ENCODE data around the gene NELFB.

Gene NELFB

GRCh38 chr9:137272241-137273094 is 17.3 kb downstream of the NELFB start:
- DNase-seq (ENCODE audit: low spot score), result no peak
- in situ Hi-C loops (cut with MboI; ENCODE audit: low sequenced_read_pairs, unreplicated experiment), result no loop called here
- TF ChIP-seq, protein P1, sequence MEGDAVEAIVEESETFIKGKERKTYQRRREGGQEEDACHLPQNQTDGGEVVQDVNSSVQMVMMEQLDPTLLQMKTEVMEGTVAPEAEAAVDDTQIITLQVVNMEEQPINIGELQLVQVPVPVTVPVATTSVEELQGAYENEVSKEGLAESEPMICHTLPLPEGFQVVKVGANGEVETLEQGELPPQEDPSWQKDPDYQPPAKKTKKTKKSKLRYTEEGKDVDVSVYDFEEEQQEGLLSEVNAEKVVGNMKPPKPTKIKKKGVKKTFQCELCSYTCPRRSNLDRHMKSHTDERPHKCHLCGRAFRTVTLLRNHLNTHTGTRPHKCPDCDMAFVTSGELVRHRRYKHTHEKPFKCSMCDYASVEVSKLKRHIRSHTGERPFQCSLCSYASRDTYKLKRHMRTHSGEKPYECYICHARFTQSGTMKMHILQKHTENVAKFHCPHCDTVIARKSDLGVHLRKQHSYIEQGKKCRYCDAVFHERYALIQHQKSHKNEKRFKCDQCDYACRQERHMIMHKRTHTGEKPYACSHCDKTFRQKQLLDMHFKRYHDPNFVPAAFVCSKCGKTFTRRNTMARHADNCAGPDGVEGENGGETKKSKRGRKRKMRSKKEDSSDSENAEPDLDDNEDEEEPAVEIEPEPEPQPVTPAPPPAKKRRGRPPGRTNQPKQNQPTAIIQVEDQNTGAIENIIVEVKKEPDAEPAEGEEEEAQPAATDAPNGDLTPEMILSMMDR (IDR thresholded peaks at IDR 0.05; ENCODE audit: borderline replicate concordance, control extremely low read depth, extremely low read depth, insufficient read depth, missing control alignments), result no peak

- DNase-seq (ENCODE audit: low spot score), result no peak
- in situ Hi-C loops (cut with MboI; ENCODE audit: low sequenced_read_pairs, unreplicated experiment), result no loop called here
- TF ChIP-seq, protein P1 (IDR thresholded peaks at IDR 0.05; ENCODE audit: borderline replicate concordance, control extremely low read depth, extremely low read depth, insufficient read depth, missing control alignments), result no peak
Measured at GRCh38 chr9:137273095-137273490, 18.0 kb downstream of the NELFB start.

DNA sequence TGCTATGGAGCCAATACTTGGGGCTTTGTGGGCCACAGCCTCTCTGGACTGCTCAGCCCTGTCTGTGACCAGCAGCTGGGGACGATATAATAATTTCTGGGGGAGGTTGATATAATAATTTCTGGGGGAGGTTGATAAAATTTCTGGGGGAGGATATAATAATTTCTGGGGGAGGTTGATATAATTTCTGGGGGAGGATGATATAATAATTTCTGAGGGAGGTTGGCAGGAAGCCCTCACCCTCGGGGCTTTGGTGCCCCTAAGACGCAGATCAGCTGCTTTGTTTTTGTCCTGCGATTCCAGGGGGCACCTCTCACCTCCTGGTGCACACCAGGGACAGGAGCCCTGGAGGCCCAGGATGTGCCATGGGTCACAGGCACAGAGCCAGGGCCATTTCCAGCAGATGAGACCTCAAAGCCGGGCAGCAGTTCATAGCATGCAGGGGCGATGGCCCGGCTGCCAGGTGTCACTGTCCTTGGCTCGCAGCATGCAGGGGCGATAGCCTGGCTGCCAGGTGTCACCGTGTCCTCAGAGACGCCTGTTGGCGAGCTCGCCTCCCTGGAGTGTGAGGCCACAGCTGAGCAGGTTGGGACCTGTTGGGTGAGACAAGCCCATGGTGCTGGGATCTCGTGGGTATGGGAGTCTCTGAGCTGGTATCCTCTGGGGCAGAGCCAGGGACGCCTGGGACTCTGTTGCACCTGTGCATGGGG is 18.6 kb downstream of the NELFB start:
- in situ Hi-C loops (cut with MboI; ENCODE audit: low sequenced_read_pairs, unreplicated experiment), result no loop called here
- TF ChIP-seq, protein P1 (IDR thresholded peaks at IDR 0.05; ENCODE audit: borderline replicate concordance, control extremely low read depth, extremely low read depth, insufficient read depth, missing control alignments), result no peak
- DNase-seq (ENCODE audit: low spot score), result no peak

DNA sequence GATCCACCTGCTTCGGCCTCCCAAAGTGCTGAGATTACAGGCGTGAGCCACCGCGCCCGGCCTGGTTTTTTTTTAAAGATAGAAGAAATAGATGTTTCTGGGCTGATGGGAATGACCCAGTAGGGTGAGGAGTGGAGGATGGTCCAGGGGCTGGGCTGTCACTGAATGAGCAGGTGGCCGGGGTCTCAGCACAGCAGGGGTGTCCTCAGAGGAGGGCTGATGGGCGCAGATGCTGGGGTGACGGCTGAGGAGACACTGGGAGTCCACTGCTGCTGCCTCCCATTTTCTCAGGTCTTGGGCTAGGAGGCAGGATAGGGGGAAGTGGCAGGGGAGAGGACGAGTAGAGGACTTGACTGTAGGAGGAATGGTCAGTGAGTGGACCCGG is 20.1 kb downstream of the NELFB start:
- DNase-seq (ENCODE audit: low spot score), result no peak
- in situ Hi-C loops (cut with MboI; ENCODE audit: low sequenced_read_pairs, unreplicated experiment), result loop anchor here (25.0 kb wide), 1 partner anchor 262 kb away; no protein-coding TSS in a partner anchor
- TF ChIP-seq, protein P1 (IDR thresholded peaks at IDR 0.05; ENCODE audit: borderline replicate concordance, control extremely low read depth, extremely low read depth, insufficient read depth, missing control alignments), result no peak

GRCh38 chr9:137275588-137276472 is 20.7 kb downstream of the NELFB start:
- TF ChIP-seq, protein P1 (IDR thresholded peaks at IDR 0.05; ENCODE audit: borderline replicate concordance, control extremely low read depth, extremely low read depth, insufficient read depth, missing control alignments), result no peak
- in situ Hi-C loops (cut with MboI; ENCODE audit: low sequenced_read_pairs, unreplicated experiment), result loop anchor here (25.0 kb wide), 1 partner anchor 261 kb away; no protein-coding TSS in a partner anchor
- no peak for DNase-seq (ENCODE audit: low spot score)

All from GM13976 (cell line).